PC-3 (cell line): ENCODE measurements around the gene FUT7.

Source experiments
- CTCF ChIP-seq: fragments of 300-600 bp; sonication (generic); conservative IDR thresholded peaks from 2 replicates; pipeline ENCODE4 v1.5.1; 2017; ENCODE audit warnings: antibody characterized with exemption, low read depth, mild to moderate bottlenecking, low read length
- EZH2 ChIP-seq: fragments of 300-600 bp; sonication (generic); IDR thresholded peaks from one replicate; pipeline ENCODE4 v1.6.1; 2017; ENCODE audit warnings: antibody characterized with exemption, mild to moderate bottlenecking, low read length; ENCODE audit not compliant: unreplicated experiment

- no peak for TF ChIP-seq CTCF
- TF ChIP-seq EZH2 = no peak
These were observed 20.7 kb downstream of the FUT7 start for GRCh38 chr9:137011156-137011555.
